Hematopoietic multipotent progenitor cell treated with erythropoietin and hydrocortisone succinate and interleukin-3 and kit ligand, for 6 days (in vitro differentiated cells): ENCODE data around the gene GLIS1.

Experiments used
- DNase-seq: peaks from one replicate; pipeline ENCODE4 v3.0.0-alpha.2; 2015

The GLIS1 gene

DNA sequence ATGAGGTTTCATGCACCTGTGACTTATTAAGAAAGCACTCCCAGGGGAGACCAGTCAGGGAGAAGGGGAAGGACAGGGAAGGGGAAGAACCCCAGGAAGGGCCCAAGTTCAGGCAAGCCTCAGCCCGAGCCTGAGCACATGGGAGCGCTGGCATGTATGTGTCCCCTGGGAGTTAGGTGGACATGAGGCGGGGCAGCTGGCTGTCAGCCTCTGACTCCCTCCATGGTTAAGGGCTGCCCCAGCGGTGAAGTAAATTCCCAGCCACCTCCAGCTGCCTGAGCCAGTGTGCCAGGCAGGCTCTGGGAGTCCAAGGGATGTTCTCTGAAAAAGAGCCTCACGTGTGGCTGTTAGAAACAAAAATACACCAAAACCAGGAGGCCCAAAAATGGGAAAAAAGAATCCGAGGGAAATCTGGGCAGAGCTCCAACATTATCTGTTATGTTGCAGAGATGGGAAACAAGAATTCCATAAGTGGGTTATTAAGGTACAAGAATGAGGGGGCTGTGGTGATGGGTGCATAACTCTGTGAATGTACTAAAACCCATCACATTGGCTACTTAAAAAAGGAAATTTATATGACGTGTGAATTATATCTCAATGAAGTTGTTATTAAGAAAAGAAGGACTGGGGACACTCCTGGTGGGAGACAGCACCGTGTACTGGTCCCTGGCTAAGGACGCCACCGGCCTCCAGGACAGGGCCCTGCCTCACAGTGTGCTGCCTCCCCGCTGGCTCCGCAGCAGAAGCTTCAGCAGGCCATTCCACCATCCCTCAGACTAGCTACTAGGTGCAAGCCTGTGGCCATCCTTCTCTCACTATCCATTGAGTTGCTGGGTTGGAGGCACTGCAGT is 261.1 kb downstream of the GLIS1 start:
- DNase-seq = no peak

- DNase-seq = no peak
Observed at GRCh38 chr1:53476579-53476978, 262.4 kb downstream of the GLIS1 start.

DNA sequence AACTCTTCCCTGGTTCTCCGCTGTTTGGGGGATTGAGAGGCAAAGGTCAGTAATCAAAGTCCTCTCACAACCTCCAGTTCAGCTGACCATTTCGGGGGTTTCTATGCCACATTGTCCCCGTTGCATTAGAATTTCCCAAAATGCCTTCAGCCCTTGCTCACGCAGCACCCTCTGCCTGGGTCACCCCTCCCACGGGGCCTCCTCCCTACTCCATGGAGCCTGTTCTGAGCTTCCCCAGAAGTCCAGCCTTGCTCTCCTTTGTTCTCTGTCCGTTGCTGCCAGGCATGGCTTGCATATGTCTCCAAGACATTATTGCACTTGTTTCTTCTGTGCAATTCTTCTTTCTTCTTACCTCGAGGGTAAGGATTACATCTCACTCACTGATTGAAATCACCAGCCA is 263.3 kb downstream of the GLIS1 start:
- DNase-seq = no peak

DNA sequence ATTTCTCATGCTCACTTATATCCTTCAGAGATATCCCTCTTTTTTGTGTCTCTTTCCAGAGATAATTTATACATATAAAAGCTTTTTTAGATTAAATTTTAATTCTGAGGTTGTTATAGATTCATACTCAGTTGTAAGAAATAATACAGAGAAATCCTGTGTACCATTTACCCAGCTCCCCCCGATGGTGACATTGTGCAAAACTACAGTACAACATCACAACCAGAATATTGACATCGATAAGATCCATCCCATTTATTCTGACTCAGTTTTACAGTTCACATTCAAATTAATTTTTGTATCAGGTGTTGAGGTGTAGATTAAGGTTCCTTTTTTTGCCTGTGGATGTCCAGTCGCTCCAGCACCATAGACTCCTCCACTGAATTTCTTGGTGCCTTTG is 265.5 kb downstream of the GLIS1 start:
- DNase-seq = peak; percentile 29

GRCh38 chr1:53471000-53471399 is 268.0 kb downstream of the GLIS1 start:
- DNase-seq = no peak

GRCh38 chr1:53470584-53470983 is 268.4 kb downstream of the GLIS1 start:
- DNase-seq = no peak

DNA sequence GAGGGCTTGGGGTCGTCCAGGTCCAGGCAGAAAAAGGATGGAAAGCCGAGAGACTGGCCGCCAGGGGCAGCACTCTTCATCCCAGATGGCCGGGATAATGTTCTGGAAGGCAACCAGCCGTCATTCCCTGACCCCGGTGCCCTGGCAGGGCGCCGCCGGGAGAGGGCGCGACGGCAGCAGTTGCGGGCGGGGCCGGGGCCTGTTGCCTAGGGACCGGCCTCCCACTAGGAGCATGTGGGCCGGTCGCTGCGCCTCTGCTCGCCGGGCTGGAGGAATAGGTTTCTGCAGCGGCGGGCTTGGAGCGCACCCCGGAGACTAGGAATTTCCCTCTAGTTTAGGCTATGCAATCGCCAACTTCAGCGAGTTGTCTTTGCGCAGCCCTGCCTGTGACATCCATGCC is 268.8 kb downstream of the GLIS1 start:
- DNase-seq = no peak

GRCh38 chr1:53469373-53469772 is 269.6 kb downstream of the GLIS1 start:
- no peak for DNase-seq

DNA sequence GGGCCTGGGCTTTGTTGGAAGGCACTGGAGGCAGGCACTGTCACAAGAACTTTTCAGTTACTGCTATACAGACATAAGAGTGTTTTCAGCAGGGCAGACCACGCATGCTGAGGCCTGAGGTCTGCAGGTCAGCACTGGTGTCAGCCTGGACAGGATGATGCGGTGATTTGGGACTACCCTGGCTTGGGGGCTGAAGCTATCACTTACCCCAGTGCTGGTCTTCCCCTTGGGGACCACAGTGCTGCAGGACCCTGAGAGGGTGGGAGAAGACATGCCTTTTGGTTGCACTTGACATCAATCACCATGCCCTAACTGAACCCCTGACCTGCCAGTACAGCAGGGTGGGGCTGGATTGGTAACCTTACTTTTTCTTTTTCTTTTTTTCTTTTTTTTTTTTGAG is 270.6 kb downstream of the GLIS1 start:
- no peak for DNase-seq

DNA sequence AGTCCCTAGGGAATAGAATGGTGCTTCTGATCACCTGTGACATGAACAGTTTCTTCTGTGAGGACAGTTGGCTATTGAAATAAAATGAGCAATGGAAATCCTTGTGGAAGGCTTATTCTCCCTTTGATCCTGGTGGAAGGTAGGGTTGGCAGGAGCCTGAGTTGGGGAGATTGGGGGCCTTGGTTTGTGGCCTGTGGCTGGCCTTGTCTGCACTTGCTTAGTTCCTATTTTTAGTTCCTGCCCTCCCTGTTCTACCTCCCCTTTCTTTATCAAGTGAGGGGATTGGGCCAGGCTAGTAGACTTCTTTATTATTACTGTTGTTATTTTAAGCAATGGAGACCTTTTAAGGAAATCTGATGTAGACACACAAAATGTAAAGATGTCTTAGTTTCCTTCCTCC is 271.6 kb downstream of the GLIS1 start:
- DNase-seq = peak; percentile 23

- no peak for DNase-seq
Observed at GRCh38 chr1:53465023-53465957, 273.7 kb downstream of the GLIS1 start.

- DNase-seq = no peak
Observed at GRCh38 chr1:53463961-53464899, 274.7 kb downstream of the GLIS1 start.

DNA sequence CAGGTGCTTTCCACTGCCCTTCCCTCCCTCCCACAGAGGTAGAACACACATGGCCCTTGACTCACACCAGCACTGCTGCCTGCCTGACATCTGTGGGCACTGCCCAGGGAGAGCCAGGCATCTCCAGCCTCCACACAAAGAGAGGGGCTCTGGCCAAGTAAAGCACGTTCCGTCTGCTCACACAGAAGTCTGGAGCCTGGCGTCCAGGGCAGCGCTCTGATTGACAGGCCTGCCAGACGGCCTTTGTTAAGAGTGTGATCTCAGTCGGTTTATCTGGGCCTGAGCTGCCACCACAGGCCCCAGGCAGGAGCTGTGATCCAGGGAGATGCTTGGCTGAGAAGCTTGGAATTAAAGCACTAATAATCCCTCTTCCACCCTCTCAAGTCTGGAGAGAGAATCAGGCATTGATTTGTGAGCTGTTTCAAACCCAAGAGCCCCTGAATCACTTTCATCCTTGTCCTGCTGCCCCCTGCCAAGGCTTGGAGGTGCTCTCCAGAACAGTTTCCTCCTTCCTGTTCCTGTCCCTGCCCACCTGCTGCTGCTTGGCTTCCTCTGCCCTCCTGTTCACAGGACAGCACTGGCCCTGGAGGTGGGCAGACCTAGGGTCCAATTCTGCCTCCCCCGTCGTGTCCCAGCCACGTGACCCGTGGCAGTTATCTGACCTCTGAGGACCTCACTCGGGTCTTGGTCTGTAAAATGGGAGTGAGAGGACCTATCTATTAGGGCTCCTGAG is 276.0 kb downstream of the GLIS1 start:
- DNase-seq = no peak

DNA sequence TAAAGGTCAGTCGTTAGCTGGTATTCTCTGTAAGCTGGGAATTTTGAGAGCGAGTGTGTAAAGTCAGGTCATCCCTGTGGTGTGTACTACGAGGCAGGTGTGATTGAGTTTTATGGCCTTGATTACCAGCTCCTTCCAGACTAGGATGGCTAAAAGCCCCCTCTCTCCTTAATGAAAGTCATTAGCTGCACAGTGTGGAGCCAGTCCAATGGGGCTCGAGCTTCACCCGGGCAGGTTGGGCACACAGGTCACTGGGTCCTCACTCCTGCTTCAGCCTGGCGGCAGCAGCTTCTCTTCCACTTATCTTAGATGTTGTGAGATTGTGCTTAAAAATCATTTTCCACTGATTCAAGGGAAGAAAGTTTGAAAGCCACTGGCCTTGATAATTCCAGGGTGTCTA is 276.8 kb downstream of the GLIS1 start:
- no peak for DNase-seq

- no peak for DNase-seq
Observed at GRCh38 chr1:53461323-53462044, 277.5 kb downstream of the GLIS1 start.

GRCh38 chr1:53460666-53461322 is 278.2 kb downstream of the GLIS1 start:
- no peak for DNase-seq

GRCh38 chr1:53460211-53460634 is 278.7 kb downstream of the GLIS1 start:
- DNase-seq = no peak

- DNase-seq = no peak
Observed at GRCh38 chr1:53459321-53460175, 279.4 kb downstream of the GLIS1 start, which contains the start of gene DMRTB1. TSS of gene DMRTB1 (plus strand) at chr1:53459399. CDS start at chr1:53459454, 55 bp downstream.

GRCh38 chr1:53458634-53459033 is 280.3 kb downstream of the GLIS1 start:
- no peak for DNase-seq
